Kidney (tissue), 14 donors: ENCODE measurements around the gene S100A13. TPM values are rescaled to one million over a fixed set of nuclear protein-coding genes. Genes with fewer than 3 reads are reported as not detected.
"Not testable (repeated sequence)": the region's sequence is repeated elsewhere in the genome, so short reads cannot be mapped to it uniquely, and the experiment has no call there.

Source experiments
- DNase-seq, 5 donors: peaks; one replicate each; pipeline ENCODE4 v3.0.0-alpha.2; 2013 to 2020
- FAIRE-seq: peaks from 2 replicates; lab custom pipeline; 2012; peaks lifted over from hg19 to GRCh38; lab: Jason Lieb, UNC
- H3K27ac ChIP-seq, 2 donors: one replicate each; pipeline ENCODE4 v1.7.0; 2013; ENCODE audit warnings: low read depth in 2 of 2, low read length in 2 of 2, inconsistent platforms in 1 of 2
- H3K27me3 ChIP-seq: one replicate; pipeline ENCODE4 v1.7.1; 2013; ENCODE audit warnings: low read length, inconsistent platforms; ENCODE audit not compliant: control insufficient read depth, insufficient read depth
- H3K36me3 ChIP-seq, 3 donors: one replicate each; pipeline versions ENCODE4 v1.7.0 to v1.7.1; 2013; ENCODE audit warnings: low read length in 3 of 3, control low read depth in 1 of 3, inconsistent platforms in 1 of 3; ENCODE audit not compliant: insufficient read depth in 3 of 3, control insufficient read depth in 2 of 3
- H3K4me1 ChIP-seq, 3 donors: one replicate each; pipeline versions ENCODE4 v1.7.0 to v1.7.1; 2013; ENCODE audit warnings: low read length in 3 of 3, inconsistent platforms in 1 of 3, low read depth in 1 of 3; ENCODE audit not compliant: control insufficient read depth in 2 of 3, insufficient read depth in 2 of 3
- H3K4me3 ChIP-seq, 3 donors: one replicate each; pipeline versions ENCODE4 v1.7.0 to v1.8.1; 2013; ENCODE audit warnings: low read length in 3 of 3, control low read depth in 1 of 3, inconsistent platforms in 1 of 3
- H3K9ac ChIP-seq, 3 donors: one replicate each; pipeline versions ENCODE4 v1.7.0 to v1.7.1; 2013; ENCODE audit warnings: low read length in 3 of 3, control low read depth in 1 of 3, inconsistent platforms in 1 of 3
- H3K9me3 ChIP-seq, 3 donors: one replicate each; pipeline versions ENCODE4 v1.7.0 to v1.7.1; 2013; ENCODE audit warnings: low read length in 3 of 3, control low read depth in 1 of 3, inconsistent platforms in 1 of 3; ENCODE audit not compliant: control insufficient read depth in 2 of 3, insufficient read depth in 1 of 3
- CTCF ChIP-seq: IDR thresholded peaks from 3 replicates; pipeline ENCODE4 v1.5.1; 2012; ENCODE audit warnings: mild to moderate bottlenecking, moderate library complexity, borderline replicate concordance; ENCODE audit not compliant: insufficient read depth; ENCODE audit errors: extremely low read depth
- intact Hi-C: fragments of 100-400 bp; cut with DNase I; formaldehyde crosslinking; loops from one replicate; pipeline ENCODE4 v1.11.1; 2022
- polyA plus RNA-seq: library from polyadenylated mRNA; stranded (reverse); fragments of 350-450 nt; fragmentation: Illumina TruSeq; extraction: RNeasy Lipid Tissue Mini Kit (QIAGEN cat#74804); gene quantifications from one replicate; pipeline ENCODE4 v1.2.3, GENCODE V29; 2014; ENCODE audit warnings: low read depth, low replicate concordance; ENCODE audit not compliant: insufficient read depth
- total RNA-seq: library from RNA; stranded (reverse); fragmentation: NEBNext Ultra II Directional; extraction: Animal tissue kit (Norgen Biotek cat#: 25700); gene quantifications from one replicate; pipeline ENCODE4 v1.2.1, GENCODE V29; 2021
- donor health status: control.
- donor health status: control.
- donor health status: control.
- donor health status: control.
- donor health status: control.
- donor health status: DM: yes; HTN: yes; CAD: no.
- donor health status: Normal renal cell carcinoma (clear cell type).

The S100A13 gene
- total and polyA plus RNA-seq, 2 donors from 2014 or later = 225 to 299 TPM

GRCh38 chr1:153585006-153585405 lies 42.3 kb downstream of the S100A13 start:
- intact Hi-C loops = no loop called here
- Histone ChIP-seq H3K9me3 (no peaks in the 10 kb centered on the region), H3K36me3 (no peaks in the 10 kb centered on the region), H3K4me3 (no peak overlapping the region), H3K9ac (no peak overlapping the region), H3K27ac (no peak overlapping the region), H3K4me1 (no peaks in the 10 kb centered on the region), H3K27me3 (no peaks in the 10 kb centered on the region)
- DNase-seq = no peak
- no peak for TF ChIP-seq CTCF
- FAIRE-seq = no peak

GRCh38 chr1:153583976-153584375 lies 43.3 kb downstream of the S100A13 start:
- no peak for TF ChIP-seq CTCF
- Histone ChIP-seq H3K9ac (no peak overlapping the region), H3K4me1 (no peaks in the 10 kb centered on the region), H3K27ac (no peak overlapping the region), H3K36me3 (no peaks in the 10 kb centered on the region), H3K27me3 (no peaks in the 10 kb centered on the region), H3K4me3 (no peak overlapping the region), H3K9me3 (no peaks in the 10 kb centered on the region)
- FAIRE-seq (no peak), DNase-seq (no peak)
- intact Hi-C loops = no loop called here

DNA sequence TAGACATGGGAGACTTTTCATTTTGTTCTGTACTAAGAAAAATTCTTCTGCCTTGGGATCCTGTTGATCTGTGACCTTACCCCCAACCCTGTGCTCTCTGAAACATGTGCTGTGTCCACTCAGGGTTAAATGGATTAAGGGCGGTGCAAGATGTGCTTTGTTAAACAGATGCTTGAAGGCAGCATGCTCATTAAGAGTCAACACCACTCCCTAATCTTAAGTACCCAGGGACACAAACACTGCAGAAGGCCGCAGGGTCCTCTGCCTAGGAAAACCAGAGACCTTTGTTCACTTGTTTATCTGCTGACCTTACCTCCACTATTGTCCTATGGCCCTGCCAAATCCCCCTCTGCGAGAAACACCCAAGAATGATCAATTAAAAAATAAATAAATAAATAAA lies 43.8 kb downstream of the S100A13 start:
- H3K4me1 ChIP-seq, H3K9ac ChIP-seq, DNase-seq, intact Hi-C loops, H3K4me3 ChIP-seq, H3K27ac ChIP-seq, H3K27me3 ChIP-seq, FAIRE-seq, H3K9me3 ChIP-seq, H3K36me3 ChIP-seq: not testable (repeated sequence)

GRCh38 chr1:153582836-153583235 lies 44.5 kb downstream of the S100A13 start:
- H3K4me3 ChIP-seq, H3K9ac ChIP-seq, H3K36me3 ChIP-seq, H3K4me1 ChIP-seq, H3K27me3 ChIP-seq, H3K9me3 ChIP-seq, H3K27ac ChIP-seq, FAIRE-seq, intact Hi-C loops: not testable (repeated sequence)
- DNase-seq = peak in 1 of 5 donors; percentile 69

- no peak for FAIRE-seq
These were observed 48.4 kb downstream of the S100A13 start for GRCh38 chr1:153578936-153579335.

More at GRCh38 chr1:153578936-153579335, 48.4 kb downstream of the S100A13 start:
- no peaks in the 10 kb centered on the region for H3K9me3 ChIP-seq
- no peak overlapping the region for H3K27ac ChIP-seq
- H3K4me1 ChIP-seq = no peaks in the 10 kb centered on the region
- no peaks in the 10 kb centered on the region for H3K27me3 ChIP-seq
- no peak overlapping the region for H3K4me3 ChIP-seq
- DNase-seq = peak in 1 of 5 donors; percentile 2
- intact Hi-C loops = no loop called here
- TF ChIP-seq CTCF = no peak
- no peaks in the 10 kb centered on the region for H3K36me3 ChIP-seq
- no peak overlapping the region for H3K9ac ChIP-seq
